ENCODE measurements around the gene KANK2.
"Not testable (repeated sequence)": the region's sequence is repeated elsewhere in the genome, so short reads cannot be mapped to it uniquely, and the experiment has no call there.

KANK2 gene

DNA sequence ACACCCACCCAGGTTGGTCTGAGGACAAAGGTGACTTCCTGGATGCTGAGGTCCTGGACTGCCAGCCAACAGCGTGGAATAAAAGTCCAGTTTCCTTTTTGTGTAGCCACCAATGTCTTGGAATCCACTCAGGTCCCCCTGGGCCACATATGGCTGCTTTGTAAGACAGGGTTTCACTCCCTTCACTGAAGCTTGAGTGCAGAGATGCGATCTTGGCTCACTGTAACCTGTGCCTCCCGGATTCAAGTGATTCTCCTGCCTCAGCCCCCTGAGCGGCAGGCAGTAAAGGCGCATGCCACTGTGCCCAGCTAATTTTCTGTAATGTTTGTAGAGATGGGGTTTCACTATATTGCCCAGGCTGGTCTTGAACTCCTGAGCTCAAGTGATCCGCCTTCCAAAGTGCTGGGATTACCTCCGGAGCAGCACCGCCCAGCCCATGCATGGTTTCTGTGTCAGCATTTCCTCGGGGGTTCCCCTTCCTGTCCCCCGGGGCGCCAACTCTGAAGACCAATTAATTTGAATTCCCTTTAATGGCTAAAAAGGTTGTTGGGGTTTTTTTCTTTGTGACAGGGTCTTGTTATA lies 17.5 kb downstream of the KANK2 start:
- Histone ChIP-seq H3K9me3 (ENCODE audit: control insufficient read depth, insufficient read depth, low read length) (no peaks in the 10 kb centered on the region), H3K4me1 (ENCODE audit: insufficient read depth, low read length) (peaks cover 12% of the 10 kb centered on the region), H3K9ac (ENCODE audit: low read depth, low read length) (no peak overlapping the region), H3K36me3 (ENCODE audit: insufficient read depth, low read length) (no peaks in the 10 kb centered on the region)

- H3K4me1 ChIP-seq (ENCODE audit: insufficient read depth, low read length): peaks cover 12% of the 10 kb centered on the region
- H3K36me3 ChIP-seq (ENCODE audit: insufficient read depth, low read length); H3K9ac ChIP-seq (ENCODE audit: low read depth, low read length); H3K9me3 ChIP-seq (ENCODE audit: control insufficient read depth, insufficient read depth, low read length): not testable (repeated sequence)
Measured at GRCh38 chr19:11179145-11179465, 18.2 kb downstream of the KANK2 start.

DNA sequence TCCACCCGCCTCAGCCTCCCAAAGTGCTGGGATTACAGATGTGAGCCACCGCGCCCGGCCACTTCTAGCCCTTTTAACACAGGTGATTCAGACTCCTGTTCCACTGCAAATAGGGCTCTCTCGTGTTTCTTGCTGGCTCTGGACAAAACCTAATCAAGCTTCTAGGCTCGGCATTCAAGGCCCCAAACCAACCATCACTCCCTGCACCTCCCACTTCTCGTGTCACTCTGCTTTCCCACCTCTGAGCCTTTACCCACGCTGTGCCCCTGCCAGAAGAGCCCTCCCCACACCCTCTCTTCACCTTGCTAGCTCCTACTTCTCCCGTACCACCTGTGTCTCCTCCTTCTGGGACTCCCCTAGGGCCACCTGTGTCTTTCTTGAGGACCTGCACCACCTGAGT lies 19.8 kb downstream of the KANK2 start:
- H3K9me3 ChIP-seq (ENCODE audit: control insufficient read depth, insufficient read depth, low read length): no peaks in the 10 kb centered on the region
- peaks cover 12% of the 10 kb centered on the region for H3K4me1 ChIP-seq (ENCODE audit: insufficient read depth, low read length)
- no peaks in the 10 kb centered on the region; the same call in 1 of the 2 replicates for H3K36me3 ChIP-seq (ENCODE audit: insufficient read depth, low read length)
- no peak overlapping the region for H3K9ac ChIP-seq (ENCODE audit: low read depth, low read length)

DNA sequence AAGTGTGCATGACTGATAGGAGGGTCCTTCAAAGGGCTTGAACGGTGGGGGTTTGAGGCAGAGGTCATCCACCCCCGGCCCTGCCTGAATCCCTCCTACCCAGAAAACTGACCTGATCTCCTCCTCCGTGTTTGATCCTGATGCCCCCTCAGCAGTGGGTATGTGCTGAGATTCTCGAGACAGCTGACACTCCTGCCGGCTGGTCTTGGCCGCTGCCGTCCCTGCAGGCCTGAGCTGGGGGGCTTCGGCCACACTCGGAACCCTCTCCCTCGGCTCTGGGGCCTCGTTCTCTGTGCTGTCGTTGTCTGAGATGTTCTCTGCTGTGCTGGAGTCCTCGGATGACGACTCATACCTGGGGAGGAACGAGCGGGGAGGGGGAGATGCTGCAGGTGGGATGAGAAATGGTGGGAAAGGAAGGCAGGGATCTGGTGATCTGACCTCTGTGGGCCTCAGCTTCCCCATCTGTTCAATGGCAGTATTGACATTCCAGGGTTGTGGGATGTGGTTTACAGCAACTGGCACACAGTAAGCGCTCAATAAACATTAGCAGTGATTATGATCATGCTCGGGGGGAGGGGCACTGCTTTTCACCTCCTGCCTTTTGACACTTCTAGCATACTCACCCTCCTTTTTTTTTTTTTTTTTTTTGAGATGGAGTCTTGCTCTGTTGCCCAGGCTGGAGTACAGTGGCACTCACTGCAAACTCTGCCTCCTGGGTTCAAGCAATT lies 20.7 kb downstream of the KANK2 start:
- no peaks in the 10 kb centered on the region; the same call in 1 of the 2 replicates for H3K36me3 ChIP-seq (ENCODE audit: insufficient read depth, low read length)

DNA sequence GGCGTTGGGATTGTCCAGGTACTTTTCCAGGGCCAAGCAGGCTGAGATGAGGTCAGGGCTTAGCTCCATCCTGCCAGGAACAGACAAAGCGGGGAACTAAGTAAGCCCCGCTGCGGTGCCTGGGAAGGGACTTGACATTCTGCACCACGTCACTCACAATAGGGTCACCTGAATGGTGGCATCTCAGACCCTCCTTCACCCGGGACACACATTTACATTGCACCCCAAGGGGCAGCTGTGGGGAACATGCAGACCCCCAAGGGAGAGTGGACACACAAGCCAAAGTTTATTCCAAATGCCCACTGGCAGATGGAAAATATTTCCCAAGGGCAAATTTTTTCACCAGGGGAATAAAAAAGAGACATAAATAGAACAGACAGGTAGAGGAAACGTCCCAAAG lies 21.4 kb downstream of the KANK2 start:
- Histone ChIP-seq H3K9ac (ENCODE audit: low read depth, low read length) (no peak overlapping the region), H3K9me3 (ENCODE audit: control insufficient read depth, insufficient read depth, low read length) (no peaks in the 10 kb centered on the region), H3K4me1 (ENCODE audit: insufficient read depth, low read length) (peaks cover 12% of the 10 kb centered on the region), H3K36me3 (ENCODE audit: insufficient read depth, low read length) (no peaks in the 10 kb centered on the region; the same call in 1 of the 2 replicates)

More for the DNA sequence above, 20.7 kb downstream of the KANK2 start:
- Histone ChIP-seq H3K9me3 (ENCODE audit: control insufficient read depth, insufficient read depth, low read length) (no peaks in the 10 kb centered on the region), H3K9ac (ENCODE audit: low read depth, low read length) (no peak overlapping the region), H3K4me1 (ENCODE audit: insufficient read depth, low read length) (peaks cover 12% of the 10 kb centered on the region)

GRCh38 chr19:11174336-11174735 lies 23.0 kb downstream of the KANK2 start:
- no peaks in the 10 kb centered on the region for H3K4me1 ChIP-seq (ENCODE audit: insufficient read depth, low read length)
- no peaks in the 10 kb centered on the region; the same call in 1 of the 2 replicates for H3K36me3 ChIP-seq (ENCODE audit: insufficient read depth, low read length)
- H3K9me3 ChIP-seq (ENCODE audit: control insufficient read depth, insufficient read depth, low read length): no peaks in the 10 kb centered on the region
- H3K9ac ChIP-seq (ENCODE audit: low read depth, low read length): no peak overlapping the region

DNA sequence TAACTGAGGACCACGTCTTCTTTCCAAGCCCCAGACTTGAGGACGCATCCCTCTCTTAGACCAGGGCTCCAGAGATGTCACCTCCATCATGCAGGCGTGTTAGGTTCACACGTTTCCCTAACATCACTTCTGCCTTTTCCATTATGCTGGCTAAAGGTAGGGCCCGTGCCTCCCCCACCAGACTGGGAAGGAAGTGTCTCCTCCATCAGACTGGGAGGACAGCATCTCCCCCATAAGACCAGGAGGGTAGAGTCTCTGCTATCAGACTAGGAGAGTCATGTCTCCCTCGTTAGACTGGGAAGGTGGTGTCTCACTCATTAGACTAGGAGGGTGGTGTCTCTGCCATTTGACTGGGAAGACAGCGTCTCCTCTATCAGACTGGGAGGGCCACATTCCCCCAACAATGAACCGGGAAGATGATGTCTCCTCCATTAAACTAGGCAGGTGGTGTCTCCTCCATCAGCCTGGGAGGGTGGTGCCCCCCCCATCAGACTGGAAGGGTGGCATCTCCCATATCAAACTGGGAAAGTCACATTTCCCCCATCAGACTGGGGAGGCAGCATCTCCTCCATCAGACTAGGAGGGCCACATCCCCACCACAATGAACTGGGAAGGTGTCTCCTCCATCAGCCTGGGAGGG lies 23.7 kb downstream of the KANK2 start:
- Histone ChIP-seq H3K9me3 (ENCODE audit: control insufficient read depth, insufficient read depth, low read length) (no peaks in the 10 kb centered on the region), H3K9ac (ENCODE audit: low read depth, low read length) (no peak overlapping the region), H3K4me1 (ENCODE audit: insufficient read depth, low read length) (no peaks in the 10 kb centered on the region), H3K36me3 (ENCODE audit: insufficient read depth, low read length) (no peaks in the 10 kb centered on the region; the same call in 1 of the 2 replicates)

DNA sequence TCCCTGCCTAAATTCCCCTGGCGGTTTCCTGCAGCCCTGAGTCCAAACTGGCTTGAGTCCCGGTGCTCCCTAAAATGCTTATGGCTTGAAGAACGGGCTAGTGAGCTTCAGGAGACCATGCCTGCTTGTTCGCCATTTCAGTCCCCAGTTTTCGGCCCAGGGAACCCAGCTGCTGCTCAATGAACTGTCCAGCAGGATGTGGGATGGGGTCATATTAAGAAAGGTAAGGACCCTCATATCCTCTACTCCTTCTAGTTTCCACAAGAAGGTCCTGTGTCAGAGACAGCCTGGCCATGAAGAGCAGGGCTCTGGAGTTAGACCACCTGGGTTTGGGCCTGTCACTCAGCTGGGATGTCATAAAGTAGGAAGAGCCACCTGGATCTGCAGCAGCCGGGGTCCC lies 24.8 kb downstream of the KANK2 start:
- Histone ChIP-seq H3K4me1 (ENCODE audit: insufficient read depth, low read length) (no peaks in the 10 kb centered on the region), H3K9me3 (ENCODE audit: control insufficient read depth, insufficient read depth, low read length) (no peaks in the 10 kb centered on the region), H3K9ac (ENCODE audit: low read depth, low read length) (no peak overlapping the region), H3K36me3 (ENCODE audit: insufficient read depth, low read length) (peaks cover 5% of the 10 kb centered on the region)

- Histone ChIP-seq H3K36me3 (ENCODE audit: insufficient read depth, low read length) (peaks cover 5% of the 10 kb centered on the region), H3K9me3 (ENCODE audit: control insufficient read depth, insufficient read depth, low read length) (no peaks in the 10 kb centered on the region), H3K9ac (ENCODE audit: low read depth, low read length) (no peak overlapping the region), H3K4me1 (ENCODE audit: insufficient read depth, low read length) (no peaks in the 10 kb centered on the region)
Measured at GRCh38 chr19:11171144-11171543, 26.2 kb downstream of the KANK2 start.

- H3K4me1 ChIP-seq (ENCODE audit: insufficient read depth, low read length): no peaks in the 10 kb centered on the region
- H3K9ac ChIP-seq (ENCODE audit: low read depth, low read length): no peak overlapping the region
- H3K36me3 ChIP-seq (ENCODE audit: insufficient read depth, low read length): peaks cover 5% of the 10 kb centered on the region
- no peaks in the 10 kb centered on the region for H3K9me3 ChIP-seq (ENCODE audit: control insufficient read depth, insufficient read depth, low read length)
Measured at GRCh38 chr19:11169896-11170678, 27.3 kb downstream of the KANK2 start.

- Histone ChIP-seq H3K4me1 (ENCODE audit: insufficient read depth, low read length) (no peaks in the 10 kb centered on the region), H3K9ac (ENCODE audit: low read depth, low read length) (no peak overlapping the region), H3K36me3 (ENCODE audit: insufficient read depth, low read length) (peaks cover 5% of the 10 kb centered on the region), H3K9me3 (ENCODE audit: control insufficient read depth, insufficient read depth, low read length) (no peaks in the 10 kb centered on the region)
Measured at GRCh38 chr19:11168568-11168967, 28.8 kb downstream of the KANK2 start.

- H3K9me3 ChIP-seq (ENCODE audit: control insufficient read depth, insufficient read depth, low read length): no peaks in the 10 kb centered on the region
Measured at GRCh38 chr19:11166281-11167142, 30.8 kb downstream of the KANK2 start.

GRCh38 chr19:11165486-11166030 lies 31.8 kb downstream of the KANK2 start:
- H3K4me1 ChIP-seq (ENCODE audit: insufficient read depth, low read length): no peaks in the 10 kb centered on the region
- peaks cover 5% of the 10 kb centered on the region for H3K36me3 ChIP-seq (ENCODE audit: insufficient read depth, low read length)
- no peaks in the 10 kb centered on the region for H3K9me3 ChIP-seq (ENCODE audit: control insufficient read depth, insufficient read depth, low read length)
- H3K9ac ChIP-seq (ENCODE audit: low read depth, low read length): no peak overlapping the region

More at GRCh38 chr19:11166281-11167142, 30.8 kb downstream of the KANK2 start:
- Histone ChIP-seq H3K9ac (ENCODE audit: low read depth, low read length) (no peak overlapping the region), H3K4me1 (ENCODE audit: insufficient read depth, low read length) (no peaks in the 10 kb centered on the region), H3K36me3 (ENCODE audit: insufficient read depth, low read length) (peaks cover 5% of the 10 kb centered on the region)

Data from ES-I3 (cell line).